Lower lobe of right lung (tissue), 2 donors: ENCODE measurements around the gene RBM20. TPM values are rescaled to one million over a fixed set of nuclear protein-coding genes. Genes with fewer than 3 reads are reported as not detected.
A peak's percentile ranks its signal among the peaks of the same experiment; 100 is the strongest.
"Not testable (repeated sequence)": the region's sequence is repeated elsewhere in the genome, so short reads cannot be mapped to it uniquely, and the experiment has no call there.

Experiments used
- ATAC-seq, 2 donors: fragments of 200-7000 bp; cut with Tn5 transposase; one replicate each; pipeline ENCODE4 v1.9.1; 2020 to 2022; ENCODE audit warnings: mild to moderate bottlenecking in 2 of 2, moderate library complexity in 2 of 2
- DNase-seq: peaks from one replicate; pipeline ENCODE4 v3.0.0-alpha.2; 2020
- H3K27ac ChIP-seq: fragments of 200-600 bp; one replicate; pipeline ENCODE4 v1.8.0; 2022
- H3K27me3 ChIP-seq: fragments of 200-600 bp; one replicate; pipeline ENCODE4 v1.8.0; 2022; ENCODE audit warnings: low read depth
- H3K36me3 ChIP-seq: fragments of 200-600 bp; one replicate; pipeline ENCODE4 v1.8.0; 2022; ENCODE audit warnings: mild to moderate bottlenecking
- H3K4me1 ChIP-seq: fragments of 200-600 bp; one replicate; pipeline ENCODE4 v1.8.0; 2022
- H3K4me3 ChIP-seq: fragments of 200-600 bp; one replicate; pipeline ENCODE4 v1.8.0; 2022; ENCODE audit warnings: mild to moderate bottlenecking
- H3K9me3 ChIP-seq: fragments of 200-600 bp; one replicate; pipeline ENCODE4 v1.8.0; 2022
- intact Hi-C: fragments of 100-400 bp; cut with DNase I; formaldehyde crosslinking; loops from one replicate; pipeline ENCODE4 v1.11.0; 2022
- total RNA-seq: library from RNA; stranded (reverse); fragmentation: NEBNext Ultra II Directional; extraction: Animal tissue kit (Norgen Biotek cat#: 25700); gene quantifications from one replicate; pipeline ENCODE4 v1.2.1, GENCODE V29; 2021
- TF ChIP-seq, protein P1 (sequence below): fragments of 200-600 bp; IDR thresholded peaks from one replicate; pipeline ENCODE4 v1.8.0; 2022; ENCODE audit warnings: antibody characterized with exemption, mild to moderate bottlenecking
- donor health status: DM: no; HTN: yes; CAD: no; lungs with severe emphysema.

The RBM20 gene
- total RNA-seq, 1 donor from 2014 or later, result 1.0 TPM

DNA sequence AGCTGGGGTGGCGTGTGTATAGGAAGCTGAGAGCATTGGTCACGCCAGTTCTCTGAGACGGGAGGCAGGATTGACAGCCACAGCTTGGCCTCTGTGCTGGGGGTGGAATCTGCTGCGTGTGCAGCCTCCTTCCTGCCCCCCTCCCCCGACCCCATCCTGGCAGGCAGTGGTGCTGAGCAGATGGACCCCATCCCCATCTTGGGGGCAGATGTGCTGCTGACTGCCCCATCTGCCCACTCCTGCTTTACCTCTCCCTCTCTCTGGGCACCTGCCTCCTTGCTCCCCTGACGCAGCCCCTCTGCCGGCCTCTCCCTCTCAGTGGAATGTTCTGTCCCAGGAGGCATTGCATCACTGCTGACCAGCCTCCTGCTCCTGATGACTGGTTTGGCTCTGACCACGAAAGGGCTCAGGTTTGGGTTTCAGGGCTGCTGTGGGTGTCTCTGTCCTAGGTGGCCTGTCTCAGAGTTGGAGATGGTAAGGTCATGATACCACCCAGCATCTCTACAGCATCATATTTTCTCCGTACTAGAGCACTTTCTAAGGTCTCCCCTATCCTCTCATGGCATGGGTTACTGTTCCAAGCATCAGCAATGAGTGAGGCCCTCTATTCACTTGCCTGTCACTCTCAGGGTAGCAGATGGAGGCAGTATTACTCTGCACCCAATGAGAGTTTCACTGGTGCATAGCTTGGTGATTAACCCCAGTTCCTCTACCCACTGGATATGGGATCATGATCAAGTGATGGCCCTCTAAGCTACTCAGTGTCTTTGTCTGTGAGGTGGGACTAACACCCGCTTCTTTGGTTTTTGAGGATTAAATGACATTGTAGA is 81.9 kb downstream of the RBM20 start:
- Histone ChIP-seq H3K27ac (no peak overlapping the region), H3K27me3 (peaks cover 6% of the 10 kb centered on the region), H3K4me1 (no peaks in the 10 kb centered on the region), H3K9me3 (no peaks in the 10 kb centered on the region), H3K36me3 (no peaks in the 10 kb centered on the region), H3K4me3 (no peak overlapping the region)
- ATAC-seq (peak; percentile 18 to 22), DNase-seq (no peak)
- TF ChIP-seq, protein P1, sequence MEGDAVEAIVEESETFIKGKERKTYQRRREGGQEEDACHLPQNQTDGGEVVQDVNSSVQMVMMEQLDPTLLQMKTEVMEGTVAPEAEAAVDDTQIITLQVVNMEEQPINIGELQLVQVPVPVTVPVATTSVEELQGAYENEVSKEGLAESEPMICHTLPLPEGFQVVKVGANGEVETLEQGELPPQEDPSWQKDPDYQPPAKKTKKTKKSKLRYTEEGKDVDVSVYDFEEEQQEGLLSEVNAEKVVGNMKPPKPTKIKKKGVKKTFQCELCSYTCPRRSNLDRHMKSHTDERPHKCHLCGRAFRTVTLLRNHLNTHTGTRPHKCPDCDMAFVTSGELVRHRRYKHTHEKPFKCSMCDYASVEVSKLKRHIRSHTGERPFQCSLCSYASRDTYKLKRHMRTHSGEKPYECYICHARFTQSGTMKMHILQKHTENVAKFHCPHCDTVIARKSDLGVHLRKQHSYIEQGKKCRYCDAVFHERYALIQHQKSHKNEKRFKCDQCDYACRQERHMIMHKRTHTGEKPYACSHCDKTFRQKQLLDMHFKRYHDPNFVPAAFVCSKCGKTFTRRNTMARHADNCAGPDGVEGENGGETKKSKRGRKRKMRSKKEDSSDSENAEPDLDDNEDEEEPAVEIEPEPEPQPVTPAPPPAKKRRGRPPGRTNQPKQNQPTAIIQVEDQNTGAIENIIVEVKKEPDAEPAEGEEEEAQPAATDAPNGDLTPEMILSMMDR, result no peak
- intact Hi-C loops, result no loop called here

DNA sequence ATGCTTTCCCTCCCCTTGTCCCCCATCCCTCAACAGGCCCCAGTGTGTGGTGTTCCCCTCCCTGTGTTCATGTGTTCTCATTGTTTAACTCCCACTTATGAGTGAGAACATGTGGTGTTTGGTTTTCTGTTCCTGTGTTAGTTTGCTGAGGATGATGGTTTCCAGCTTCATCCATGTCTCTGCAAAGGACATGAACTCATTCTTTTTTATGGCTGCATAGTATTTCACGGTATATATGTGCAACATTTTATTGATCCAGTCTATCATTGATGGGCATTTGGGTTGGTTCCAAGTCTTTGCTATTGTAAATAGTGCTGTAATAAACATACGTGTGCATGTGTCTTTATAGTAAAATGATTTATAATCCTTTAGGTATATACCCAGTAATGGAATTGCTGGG is 83.6 kb downstream of the RBM20 start:
- intact Hi-C loops, H3K27me3 ChIP-seq, DNase-seq: not testable (repeated sequence)

DNA sequence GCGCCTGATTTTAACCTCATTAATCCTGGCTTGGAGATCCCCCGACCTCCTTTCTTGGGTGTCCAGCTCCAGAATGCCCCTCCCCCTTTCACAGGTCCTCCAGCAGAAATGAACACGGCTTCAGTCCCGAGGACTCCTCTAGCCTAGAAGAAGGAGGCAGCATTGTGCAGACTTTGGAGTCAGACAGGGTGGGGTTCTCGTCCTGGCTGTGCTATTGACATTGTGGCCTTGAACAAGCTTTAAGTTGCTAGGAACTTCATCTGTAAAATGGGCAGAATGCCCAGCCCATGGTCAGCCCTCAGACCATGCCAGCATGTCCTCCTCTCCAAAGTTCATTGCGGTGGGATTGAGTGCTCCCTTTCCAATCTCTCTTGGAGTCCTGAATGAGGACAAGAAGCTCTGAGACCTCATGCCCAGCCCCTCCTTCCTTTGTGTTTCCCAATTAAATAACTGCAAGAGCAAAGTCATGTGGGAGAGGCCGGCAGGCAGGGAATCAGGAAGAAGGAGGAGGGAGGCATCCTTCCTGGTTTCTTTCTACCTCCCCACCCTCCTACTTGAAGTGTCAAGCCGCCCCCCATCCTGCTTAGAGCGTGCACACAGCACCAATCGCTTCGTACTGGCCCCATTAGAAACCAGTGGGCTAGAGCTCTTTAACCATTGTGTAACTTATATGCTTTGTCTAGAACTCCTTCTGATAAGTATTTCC is 86.4 kb downstream of the RBM20 start:
- DNase-seq (no peak), ATAC-seq (no peak)
- TF ChIP-seq, protein P1, result no peak
- peaks cover 6% of the 10 kb centered on the region for H3K27me3 ChIP-seq
- no peaks in the 10 kb centered on the region for H3K9me3 ChIP-seq
- no peak overlapping the region for H3K4me3 ChIP-seq
- H3K4me1 ChIP-seq, result no peaks in the 10 kb centered on the region
- intact Hi-C loops, result no loop called here
- no peaks in the 10 kb centered on the region for H3K36me3 ChIP-seq
- H3K27ac ChIP-seq, result no peak overlapping the region

More for the DNA sequence above, 83.6 kb downstream of the RBM20 start:
- H3K36me3 ChIP-seq, ATAC-seq, H3K4me3 ChIP-seq, H3K4me1 ChIP-seq, H3K9me3 ChIP-seq, H3K27ac ChIP-seq: not testable (repeated sequence)

DNA sequence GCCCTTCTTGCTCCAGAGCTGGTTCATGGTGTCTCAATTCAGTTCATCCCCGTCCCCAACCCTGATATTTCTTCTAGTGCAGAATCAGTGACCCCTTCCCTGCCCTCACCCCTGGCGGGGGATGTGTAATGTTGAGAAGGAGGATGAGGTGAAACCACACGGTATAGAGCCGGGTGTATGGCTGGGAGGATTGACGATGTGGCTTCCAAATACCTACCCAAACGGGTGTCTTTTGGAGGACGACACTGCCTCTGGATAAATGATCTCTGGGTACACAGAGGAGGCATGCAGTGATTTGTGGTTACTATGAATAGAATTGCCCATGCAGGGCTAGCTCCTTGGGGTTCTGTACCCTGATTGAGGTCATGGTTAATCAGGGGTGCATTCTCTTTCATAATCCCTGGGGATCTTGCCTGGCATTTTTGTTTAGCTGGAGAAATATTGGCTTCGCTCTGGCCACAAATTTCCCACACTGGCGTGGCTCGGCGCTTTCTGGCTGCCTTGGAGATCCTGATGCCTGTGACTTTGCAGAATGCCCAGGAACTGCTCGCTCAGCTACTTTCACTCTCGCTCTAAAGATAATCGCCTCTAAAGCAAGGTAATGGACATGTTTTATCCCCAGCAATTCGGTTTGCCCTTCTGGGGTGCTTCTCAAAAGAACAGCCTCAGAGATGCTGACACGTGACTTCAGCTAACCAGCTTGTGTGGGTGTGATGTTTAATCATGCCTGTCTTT is 89.2 kb downstream of the RBM20 start:
- Histone ChIP-seq H3K4me1 (no peaks in the 10 kb centered on the region), H3K4me3 (no peak overlapping the region), H3K9me3 (no peaks in the 10 kb centered on the region), H3K27me3 (no peaks in the 10 kb centered on the region), H3K27ac (no peak overlapping the region), H3K36me3 (no peaks in the 10 kb centered on the region)
- intact Hi-C loops, result no loop called here
- DNase-seq, result no peak
- TF ChIP-seq, protein P1, result no peak
- ATAC-seq, result no peak

DNA sequence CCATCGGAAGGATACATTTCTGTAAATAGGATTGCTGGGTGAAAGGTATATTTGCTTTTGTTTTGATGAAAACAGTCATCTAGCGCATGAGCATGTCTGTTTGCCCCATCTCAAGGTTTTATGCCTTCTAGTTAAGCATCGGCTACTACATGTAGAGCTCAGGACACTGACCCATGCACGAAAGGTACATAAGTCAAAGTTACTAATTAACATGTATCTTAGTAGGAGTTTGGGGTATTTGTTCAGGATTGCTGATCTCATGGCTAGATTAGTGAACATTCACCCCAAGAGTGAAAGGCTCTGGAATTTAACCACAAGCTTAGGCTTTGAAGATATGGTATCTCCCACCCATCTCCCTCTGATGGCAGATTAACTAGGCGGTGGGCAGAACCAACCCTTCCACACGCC is 91.5 kb downstream of the RBM20 start:
- no peak for DNase-seq
- ATAC-seq, result no peak
- intact Hi-C loops, result no loop called here
- Histone ChIP-seq H3K4me3 (no peak overlapping the region), H3K36me3 (no peaks in the 10 kb centered on the region), H3K27ac (no peak overlapping the region), H3K27me3 (peaks cover 4% of the 10 kb centered on the region), H3K9me3 (no peaks in the 10 kb centered on the region), H3K4me1 (no peaks in the 10 kb centered on the region)
- TF ChIP-seq, protein P1, result no peak
